ENCODE data around the gene DDI2.

The DDI2 gene

DNA sequence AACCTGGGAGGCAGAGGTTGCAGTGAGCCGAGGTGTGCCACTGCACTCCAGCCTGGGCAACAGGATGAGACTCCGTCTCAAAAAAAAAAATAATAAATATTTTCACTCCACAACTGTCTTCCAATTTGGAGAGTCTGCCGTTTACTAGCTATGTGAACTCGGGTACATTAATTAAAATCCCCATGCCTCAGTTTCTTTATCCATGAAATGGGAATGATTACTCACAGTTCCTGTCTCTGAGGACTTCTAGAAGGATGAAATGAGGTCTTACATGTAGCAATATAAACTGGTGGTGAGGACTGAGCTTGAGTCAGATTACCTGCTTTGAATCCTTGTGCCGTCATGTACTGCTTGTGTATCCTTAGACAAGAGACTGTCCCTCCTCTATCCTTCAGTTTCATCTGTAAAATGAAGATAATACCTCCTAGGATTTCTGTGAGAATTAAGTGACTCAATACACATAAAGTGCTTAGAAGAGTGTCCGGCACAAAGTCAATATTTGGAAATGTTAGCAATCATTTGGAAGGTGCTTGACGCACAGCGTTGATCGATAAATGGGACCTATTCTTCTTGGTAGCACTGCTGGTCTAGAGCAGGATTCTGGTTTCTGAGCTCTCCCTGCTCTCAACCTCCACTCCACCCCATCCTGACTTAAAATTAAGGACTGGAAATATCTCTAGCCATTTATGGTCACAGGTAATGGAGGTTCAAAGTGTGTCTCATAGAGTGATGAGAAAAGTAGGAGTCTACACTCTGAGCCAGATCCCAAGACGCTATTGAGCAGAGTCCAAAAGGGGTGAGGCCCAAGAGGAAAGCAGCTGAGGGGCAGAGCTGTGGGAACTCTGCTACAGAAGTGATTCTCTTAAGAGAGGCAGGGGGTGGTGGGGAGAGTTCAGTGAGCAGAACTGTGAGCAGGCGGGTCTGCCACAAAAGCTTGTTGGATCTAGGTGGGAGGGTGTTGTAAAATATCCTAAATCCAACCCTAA is 11.6 kb upstream of the DDI2 start:
- DNase-seq, result no peak

DNA sequence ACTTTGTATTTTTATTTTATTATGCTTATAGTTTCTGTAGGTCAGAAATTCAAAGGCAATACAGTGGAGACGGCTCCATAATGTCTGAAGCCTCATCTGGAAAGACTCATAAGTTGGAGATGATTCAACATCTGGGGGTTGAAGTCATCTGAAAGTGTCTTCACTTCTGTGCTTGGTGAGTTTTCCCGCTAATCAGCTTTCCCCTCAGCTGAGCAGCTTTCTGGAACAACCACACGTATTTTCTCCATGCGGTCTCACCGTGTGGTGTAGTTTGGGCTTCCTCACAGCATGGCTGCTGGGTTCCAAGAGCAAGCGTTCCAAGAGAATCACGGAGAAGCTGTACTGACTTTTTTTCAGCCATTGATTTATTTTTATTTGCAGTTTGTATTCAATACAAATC is 7.6 kb upstream of the DDI2 start:
- DNase-seq, result no peak

DNA sequence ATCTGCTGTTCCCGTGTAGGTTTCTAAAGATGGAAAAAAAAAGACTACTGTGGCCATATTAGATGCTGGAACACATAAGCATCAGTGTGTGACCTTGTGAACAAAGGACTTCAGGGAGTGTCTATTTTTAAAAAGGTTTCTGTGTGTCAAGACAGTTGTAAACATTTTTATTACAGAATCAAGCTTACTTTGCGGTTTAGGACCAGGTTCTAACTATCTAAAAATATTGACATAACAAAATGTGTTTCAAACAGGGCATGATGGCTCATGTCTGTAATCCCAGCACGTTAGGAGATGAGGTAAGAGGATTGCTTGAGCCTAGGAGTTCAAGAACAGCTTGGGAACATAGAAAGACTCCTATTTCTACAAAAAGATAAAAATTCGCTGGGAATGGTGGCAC is 7.1 kb upstream of the DDI2 start:
- no peak for DNase-seq

DNA sequence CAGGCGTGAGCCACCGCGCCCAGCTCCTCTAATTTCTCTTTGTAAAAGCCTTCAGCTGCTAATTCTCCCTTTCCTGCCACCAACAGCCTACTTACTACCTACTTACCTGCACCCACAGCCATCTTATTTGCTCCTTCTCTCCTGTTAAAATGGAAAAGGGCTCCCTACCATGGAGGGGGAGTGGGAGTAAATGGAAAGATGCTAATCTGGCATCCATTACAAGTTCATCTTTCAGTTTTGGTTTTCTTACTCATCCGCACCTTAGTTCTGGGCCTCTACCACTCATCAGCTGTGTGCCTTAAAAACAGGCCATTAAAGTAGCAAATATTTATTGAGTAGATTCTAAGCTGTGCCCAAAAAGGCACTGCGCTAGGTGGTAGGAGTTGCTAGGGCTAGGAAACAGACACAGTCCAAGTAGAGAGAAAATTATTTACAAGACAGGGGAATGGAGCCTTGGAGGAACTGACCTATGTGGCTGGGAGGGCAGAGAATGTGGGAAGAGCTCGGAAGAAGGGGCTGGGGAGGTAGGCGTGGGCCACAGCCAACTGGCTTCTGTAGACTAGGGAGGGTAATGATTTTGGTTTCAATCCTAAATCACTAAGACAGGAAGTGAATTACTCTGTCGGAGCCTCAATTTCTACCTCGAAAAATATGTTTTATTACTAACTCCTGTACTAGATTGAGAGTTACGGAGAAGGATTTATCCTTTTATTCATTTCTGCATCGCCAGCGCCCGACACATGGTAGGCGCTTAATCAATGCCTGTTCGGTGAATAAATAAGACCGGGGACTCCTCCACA is 685 bp upstream of the DDI2 start:
- DNase-seq, result no peak

DNA sequence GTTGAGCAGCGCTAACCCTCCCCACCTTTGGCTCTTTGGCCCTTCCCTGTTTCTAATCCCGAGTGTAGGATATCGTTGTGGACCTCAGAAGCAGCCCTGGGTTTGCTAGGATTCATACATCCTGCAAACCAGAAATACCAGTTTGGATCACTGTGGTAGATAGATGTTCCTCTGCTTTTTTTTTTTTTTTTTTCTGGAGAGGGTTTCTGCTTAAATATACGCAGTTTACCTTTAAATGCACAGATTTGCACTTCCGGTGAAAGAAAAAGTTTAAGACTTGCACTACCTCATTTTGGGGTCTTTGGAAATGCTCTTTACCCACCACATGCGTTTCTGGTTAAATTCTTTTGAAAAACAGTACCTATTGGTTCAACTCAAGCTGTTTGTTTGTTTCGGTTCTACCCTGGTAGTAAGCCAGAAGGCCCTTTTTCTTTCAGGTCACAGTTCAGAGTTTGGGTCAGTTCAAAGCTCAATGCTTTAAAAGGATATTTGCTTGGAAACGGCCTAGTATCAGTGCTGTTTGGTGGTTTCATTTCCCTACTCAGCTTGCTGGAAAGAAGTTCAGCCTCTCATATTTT is 908 bp downstream of the DDI2 start:
- no peak for DNase-seq

DNA sequence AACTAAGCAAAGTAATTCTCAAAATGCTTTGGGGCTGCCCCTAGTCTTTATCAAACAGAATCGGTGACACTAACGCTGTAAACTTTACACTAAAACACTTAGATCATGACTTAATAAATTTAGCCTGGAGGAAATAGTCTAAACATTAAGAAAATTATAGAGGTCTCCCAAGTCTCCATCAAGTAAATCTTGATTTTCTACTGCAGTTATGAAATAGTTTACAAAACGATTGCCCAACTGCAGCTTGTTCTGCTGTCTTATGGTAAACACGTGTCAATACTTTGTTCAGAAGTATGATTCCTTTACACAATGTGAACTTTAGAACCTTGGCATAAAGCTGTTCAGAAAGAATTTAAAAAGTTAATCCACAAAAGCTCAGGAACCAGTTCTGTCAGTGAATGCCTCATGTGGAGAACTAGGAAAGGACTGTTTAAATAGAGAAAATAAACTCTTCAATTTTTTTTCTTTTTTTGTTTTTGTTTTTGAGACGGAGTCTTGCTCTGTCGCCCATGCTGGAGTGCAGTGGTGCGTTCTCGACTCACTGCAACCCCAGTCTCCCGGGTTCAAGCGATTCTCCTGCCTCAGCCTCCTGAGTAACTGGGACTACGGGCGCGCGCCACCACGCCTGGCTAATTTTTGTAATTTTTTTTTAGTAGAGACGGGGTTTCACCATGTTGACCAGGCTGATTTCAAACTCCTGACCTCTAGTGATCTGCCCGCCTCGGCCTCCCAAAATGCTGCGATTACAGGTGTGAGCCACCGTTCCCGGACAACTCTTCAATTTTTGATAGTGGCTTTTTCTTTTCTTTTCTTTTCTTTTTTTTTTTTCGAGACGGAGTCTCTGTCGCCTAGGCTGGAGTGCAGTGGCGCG is 1.6 kb downstream of the DDI2 start:
- DNase-seq, result no peak

DNA sequence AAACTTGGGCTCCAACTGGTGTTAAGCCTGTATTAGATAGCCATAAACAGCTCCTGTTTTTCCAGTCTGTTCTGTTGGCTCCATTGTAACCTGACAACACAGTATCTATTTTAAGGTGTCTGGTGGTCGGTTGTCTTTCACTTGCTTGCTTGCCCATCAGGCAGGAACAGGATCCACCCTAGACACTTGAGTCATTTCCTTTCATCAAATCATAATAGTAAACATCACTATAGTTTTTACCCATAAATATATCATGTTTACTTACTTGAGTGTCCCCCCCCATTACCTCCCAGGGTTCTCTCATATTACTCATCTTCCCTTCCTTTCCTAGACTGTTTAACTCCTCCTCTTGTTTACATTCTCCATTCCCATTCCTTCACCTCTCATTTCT is 2.9 kb downstream of the DDI2 start:
- no peak for DNase-seq

DNA sequence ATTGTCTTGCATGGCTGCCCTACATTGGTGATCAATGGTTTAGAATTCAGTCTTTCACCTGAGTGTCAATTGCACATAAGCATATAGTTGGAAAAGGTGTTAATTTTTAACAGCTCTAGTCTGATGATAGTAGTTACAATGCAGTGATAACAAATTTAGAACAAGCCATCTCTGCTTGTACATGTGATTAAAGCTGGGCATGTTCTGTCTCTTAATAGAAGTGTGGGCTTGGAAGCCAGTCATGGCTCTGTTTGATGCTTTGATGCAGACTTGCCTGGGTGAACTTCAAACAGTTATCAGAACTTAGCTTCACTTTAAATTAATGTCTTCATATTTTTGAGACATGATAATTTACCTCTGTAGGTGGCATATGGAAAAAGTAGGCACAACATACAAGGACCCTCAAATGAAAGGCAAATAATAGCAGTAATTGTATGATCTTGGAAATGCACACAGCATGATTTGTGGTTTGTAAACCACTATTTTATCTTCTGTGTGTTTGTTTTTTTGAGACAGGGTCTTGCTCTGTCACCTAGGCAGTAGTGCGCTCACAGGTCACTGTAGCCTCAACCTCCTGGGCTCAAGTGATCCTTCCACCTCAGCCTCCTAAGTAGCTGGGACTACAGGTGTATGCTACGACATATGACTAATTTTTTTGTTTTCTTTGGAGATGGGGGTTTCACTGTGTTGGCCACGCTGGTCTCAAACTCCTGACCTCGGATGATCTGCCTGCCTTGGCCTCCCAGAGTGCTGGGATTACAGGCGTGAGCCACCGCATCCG is 3.8 kb downstream of the DDI2 start:
- DNase-seq, result no peak

DNA sequence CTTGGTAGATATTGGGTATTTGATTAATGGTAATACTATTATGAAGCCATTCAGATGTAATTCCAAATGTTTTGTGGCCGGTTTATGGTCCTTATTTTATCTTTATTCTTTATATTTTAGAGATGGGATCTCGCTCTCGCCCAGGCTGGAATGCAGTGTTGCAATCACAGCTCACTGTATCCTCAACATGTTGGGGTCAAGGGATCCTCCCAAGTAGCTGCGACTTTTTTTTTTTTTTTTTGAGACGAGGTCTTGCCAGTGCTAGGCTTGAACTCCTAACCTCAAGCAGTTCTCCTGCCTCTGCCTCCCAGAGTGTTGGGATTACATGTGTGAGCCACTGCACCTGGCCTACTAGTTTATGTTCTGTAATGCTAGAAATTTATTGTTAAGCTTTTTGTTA is 4.7 kb downstream of the DDI2 start:
- DNase-seq, result no peak

DNA sequence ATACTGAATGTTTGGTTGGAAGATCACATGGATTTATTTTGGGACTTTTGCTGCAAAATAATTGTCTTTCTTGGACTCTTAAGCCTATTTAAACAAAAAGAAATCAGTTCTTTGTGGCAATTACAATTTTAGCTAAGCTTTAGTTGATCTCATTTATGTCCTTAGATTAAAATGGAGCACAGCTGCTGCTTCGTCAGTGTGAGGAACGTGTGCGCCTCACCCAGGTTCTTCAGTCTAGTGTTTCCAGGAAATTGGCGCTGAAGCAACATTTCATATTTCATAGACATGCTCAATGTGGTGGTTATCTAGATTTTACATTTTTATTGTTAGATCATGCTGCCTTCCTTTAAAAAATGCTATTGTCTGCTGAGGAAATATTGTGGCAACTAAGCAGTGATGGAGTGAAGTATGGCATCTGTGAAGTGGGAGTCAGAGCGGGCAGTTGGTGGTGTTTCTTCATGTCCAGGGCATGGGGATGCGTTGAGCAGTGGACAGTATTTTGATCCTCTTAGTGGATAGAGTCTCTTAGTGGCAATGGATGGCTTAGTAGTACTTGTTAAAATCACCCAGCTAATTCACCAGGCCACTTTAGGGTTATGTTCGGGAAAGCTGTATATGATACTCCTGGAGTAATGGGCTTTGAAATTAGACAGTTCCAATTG is 5.6 kb downstream of the DDI2 start:
- no peak for DNase-seq

DNA sequence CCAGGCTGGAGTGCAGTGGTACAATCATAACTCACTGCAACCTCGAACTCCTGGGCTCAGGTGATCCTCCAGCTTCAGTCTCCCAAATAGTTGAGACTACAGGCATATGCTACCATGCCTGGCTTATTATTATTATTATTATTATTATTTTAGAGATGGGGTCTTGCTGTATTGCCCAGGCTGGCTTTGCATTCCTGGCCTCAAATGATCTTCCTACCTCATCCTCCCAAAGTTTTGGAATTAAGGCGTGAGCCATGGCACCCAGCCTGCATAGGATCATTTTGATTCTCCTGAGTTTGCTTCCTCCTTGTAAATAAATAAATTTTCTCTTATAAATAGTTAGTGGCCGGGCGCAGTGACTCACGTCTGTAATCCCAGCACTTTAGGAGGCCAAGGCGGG is 6.2 kb downstream of the DDI2 start:
- no peak for DNase-seq

DNA sequence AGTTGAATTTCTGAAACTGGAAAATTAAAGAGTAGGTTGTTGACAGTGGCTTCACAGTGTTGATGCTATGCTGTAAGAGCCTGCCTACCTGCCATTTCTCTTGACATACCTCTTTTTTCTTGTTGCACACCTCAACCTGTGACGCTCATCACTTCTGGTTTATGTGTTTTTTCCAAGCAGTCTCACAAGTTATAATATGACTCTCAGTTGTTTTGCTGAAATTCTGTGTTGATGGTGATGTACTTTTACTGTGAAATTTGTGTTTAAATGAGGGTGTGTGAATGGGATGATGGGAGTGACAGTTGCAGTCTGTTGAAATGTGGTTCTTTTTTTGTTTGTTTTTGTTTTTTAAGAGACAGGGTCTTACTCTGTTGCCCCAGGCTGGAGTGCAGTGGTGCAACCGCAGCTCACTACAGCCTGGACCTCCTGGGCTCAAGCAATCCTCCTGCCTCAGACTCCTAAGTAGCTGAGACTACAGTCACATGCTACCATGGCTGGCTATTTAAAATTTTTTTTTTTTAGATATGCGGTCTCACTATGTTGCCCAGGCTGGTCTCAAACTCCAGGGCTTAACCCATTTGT is 7.0 kb downstream of the DDI2 start:
- no peak for DNase-seq

DNA sequence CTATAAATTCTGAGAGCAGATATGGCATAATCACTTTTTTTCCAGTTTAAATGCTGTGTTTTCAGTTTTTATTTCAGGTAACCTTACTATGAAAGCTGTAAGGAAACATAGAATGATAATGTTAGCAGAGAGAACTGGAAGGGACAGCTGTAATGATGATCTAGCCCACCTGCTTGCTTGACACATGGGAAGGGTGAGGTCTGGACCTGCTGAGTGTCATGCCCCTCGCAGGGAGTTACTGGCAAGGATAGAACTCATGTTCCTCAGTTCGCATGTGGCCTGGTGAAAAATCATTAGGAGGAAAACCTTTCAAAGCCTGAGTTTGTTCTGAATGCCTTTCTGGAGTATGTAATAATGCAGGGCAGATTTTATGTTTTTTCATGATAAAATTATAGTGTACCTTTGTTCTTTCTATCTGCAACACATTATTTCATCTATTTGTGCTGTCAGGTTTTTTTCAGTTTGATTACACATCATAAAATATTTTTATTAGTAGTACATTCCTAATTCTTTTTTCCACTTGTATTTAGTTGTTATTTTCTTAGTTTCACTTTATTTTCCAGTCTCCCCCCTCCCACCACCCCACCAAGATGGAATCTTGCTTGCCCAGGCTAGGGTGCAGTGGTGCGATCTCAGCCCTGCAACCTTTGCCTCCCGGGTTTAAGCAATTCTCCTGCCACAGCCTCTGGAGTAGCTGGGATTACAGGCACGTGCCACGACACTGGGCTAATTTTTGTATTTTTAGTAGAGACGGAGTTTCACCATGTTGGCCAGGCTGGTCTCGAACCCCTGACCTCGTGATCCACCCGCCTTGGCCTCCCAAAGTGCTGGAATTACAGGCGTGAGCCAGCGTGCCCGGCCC is 8.0 kb downstream of the DDI2 start:
- DNase-seq, result no peak

DNA sequence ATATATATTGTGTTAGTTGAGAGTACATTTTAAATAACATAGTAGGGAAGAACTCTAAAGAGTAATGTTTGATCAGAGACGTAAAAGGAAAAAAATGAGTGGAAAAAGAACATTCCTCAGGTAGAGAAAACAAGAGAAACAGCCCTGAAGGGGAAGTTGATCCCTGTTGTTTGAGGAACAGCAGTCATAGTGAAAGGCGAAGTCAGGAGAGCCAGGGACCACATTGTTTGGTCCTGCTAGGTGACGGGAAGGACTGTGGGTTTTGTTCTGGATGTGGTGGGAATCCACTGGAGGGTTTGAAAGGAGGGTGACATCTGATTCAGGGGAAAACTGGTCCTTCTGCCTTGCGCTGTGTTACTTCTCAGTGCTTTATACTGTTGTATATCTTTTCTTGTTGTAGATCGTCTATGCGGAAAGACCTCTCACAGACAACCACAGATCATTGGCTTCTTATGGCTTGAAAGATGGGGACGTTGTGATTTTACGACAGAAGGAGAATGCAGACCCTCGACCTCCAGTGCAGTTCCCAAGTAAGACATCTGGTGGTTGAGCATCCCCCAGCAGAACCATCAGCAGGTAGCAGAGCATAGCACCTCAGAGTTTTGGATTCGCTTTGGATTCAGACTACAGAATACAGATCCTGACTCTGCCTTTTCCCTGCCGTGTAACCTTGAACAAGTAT is 9.2 kb downstream of the DDI2 start:
- no peak for DNase-seq

DNA sequence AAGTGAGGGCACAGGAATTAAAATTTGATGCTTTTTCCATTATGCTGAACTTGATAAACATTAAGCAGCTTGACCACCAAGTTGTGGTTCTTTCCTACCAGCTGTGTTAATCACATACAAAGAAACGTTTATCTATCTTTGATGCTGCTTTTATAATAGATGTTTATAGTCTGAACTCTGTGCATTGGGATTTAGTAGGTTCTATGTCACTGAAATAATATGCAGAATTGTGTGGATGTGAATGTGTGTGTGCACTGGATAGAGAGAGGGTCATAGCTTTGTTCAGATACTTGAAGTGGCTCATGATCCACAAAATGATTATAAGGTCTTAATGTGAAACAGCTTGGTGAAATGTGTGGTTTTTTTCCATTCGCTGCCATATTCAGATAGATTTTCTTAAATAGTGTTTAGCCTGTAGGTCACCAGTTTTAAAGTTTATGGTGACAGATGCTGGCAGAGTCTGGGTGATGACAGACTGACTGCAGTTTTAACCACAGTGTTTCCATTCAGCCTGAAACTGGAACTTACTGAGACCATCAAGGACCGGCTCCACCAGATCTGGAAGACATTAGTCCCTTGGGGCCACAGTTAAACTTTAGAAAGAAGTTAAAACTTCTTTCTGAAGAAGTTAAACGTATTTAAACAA is 10.2 kb downstream of the DDI2 start:
- DNase-seq, result no peak

DNA sequence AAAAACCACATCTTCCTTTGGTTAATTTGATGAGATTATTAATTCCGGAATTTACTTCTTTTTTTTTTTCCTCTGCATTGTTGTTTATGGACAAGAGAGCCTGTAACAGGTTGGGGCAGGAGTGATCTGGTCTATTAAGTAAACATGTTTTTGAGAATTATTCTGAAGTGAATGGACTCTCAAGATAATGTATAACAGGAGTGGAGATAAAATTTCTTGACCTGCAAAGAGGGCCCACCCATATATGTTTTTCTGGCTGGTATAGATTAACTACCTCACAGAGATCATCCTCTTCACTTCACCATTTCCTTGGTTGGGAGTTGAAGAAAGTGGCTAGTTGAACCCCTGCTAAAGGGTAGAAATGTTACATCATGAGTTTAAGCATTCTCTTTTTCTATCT is 10.7 kb downstream of the DDI2 start:
- no peak for DNase-seq

DNA sequence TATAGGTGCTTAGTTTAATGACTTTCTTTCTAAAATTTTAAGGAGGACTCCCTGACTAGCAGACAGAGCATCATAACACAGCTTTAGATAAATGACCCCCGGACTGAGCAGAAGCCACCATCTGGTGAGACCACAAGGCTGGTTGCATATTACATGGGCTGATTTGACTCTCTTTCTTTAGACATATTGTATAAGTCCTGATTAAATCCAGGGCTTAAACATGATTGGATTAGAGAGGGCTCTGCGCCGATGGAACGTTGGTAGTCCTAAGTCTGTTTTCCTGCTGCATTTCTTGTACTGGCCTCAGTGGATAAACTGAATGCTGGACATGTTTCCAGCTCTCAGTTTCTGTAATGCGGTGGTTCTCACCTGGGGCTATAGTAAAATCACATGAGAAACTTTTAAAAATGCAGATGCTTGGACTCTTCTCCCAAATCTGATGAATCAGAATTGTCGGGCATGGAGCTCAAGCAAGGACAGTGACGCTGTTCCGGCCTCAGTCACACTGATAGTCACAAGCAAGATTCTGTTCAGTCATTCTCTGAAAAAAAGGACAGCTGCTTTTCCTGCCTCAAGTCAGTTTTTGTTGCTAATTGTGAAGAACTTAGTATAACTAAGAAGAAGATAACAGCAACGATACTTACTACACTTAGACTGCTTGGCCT is 16.6 kb downstream of the DDI2 start:
- DNase-seq, result no peak

DNA sequence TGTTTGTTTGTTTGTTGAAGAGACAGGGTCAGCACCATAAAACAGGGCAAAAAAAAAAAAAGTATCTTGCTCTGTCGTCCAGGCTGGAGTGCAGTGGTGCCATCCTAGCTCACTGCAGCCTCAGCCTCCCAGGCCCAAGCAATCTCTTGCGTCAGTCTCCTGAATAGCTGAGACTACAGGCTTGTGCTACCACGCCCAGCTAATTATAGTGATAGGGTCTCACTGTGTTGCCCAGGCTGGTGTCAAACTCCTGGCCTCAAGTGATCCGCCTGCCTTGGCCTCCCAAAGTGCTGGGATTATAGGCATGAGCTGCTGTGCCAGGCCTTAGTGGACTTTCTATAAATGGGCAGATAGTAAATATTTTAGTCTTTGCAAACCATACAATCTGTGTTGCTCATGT is 19.2 kb downstream of the DDI2 start:
- no peak for DNase-seq

Data from COR-L47 (cell line).